H1 (cell line): ENCODE data around the gene CHRNA9. TPM values are rescaled to one million over a fixed set of nuclear protein-coding genes. Genes with fewer than 3 reads are reported as not detected.

ENCODE experiments used
- CTCF ChIA-PET: fragments of 300-600 bp; sonication (Branson Sonifier 250); formaldehyde crosslinking; loops from one replicate; lab custom pipeline; 2021; ENCODE audit not compliant: partially characterized antibody; lab: Charles Lee
- POLR2A ChIA-PET: fragments of 300-600 bp; sonication (Branson Sonifier 250); formaldehyde crosslinking; loops from one replicate; lab custom pipeline; 2021; ENCODE audit warnings: inconsistent platforms; ENCODE audit not compliant: partially characterized antibody; lab: Charles Lee
- DNase-seq, 2 experiments: peaks; one replicate each; pipeline versions ENCODE4 v3.0.0 to v3.0.0-alpha.2; 2010 to 2022; ENCODE audit warnings: low spot score in 2 of 2, low read depth in 1 of 2, mixed read lengths in 1 of 2
- FAIRE-seq: peaks from 2 replicates; lab custom pipeline; 2011; peaks lifted over from hg19 to GRCh38; lab: Jason Lieb, UNC
- H2AFZ ChIP-seq: 2 replicates; pipeline ENCODE4 v1.8.1; 2012; ENCODE audit warnings: low read length, inconsistent platforms
- H2AK5ac ChIP-seq: 2 replicates; pipeline ENCODE4 v1.6.1; 2013; ENCODE audit warnings: low read depth, low read length
- H2BK120ac ChIP-seq: replicated peaks from 2 replicates; pipeline ENCODE3; 2013; ENCODE audit warnings: low read depth, low read length, inconsistent platforms
- H2BK12ac ChIP-seq: 2 replicates; pipeline ENCODE4 v1.6.1; 2013; ENCODE audit warnings: low read depth, low read length
- H2BK15ac ChIP-seq: 2 replicates; pipeline ENCODE4 v1.6.1; 2013; ENCODE audit warnings: low read length
- H2BK20ac ChIP-seq: 2 replicates; pipeline ENCODE4 v1.6.1; 2013; ENCODE audit warnings: low read length
- H2BK5ac ChIP-seq: 2 replicates; pipeline ENCODE4 v1.6.1; 2013; ENCODE audit warnings: low read depth, low read length
- H3K14ac ChIP-seq: 2 replicates; pipeline ENCODE4 v1.6.1; 2013; ENCODE audit warnings: inconsistent platforms; ENCODE audit not compliant: insufficient read length
- H3K18ac ChIP-seq: 2 replicates; pipeline ENCODE4 v1.6.1; 2013; ENCODE audit warnings: low read length; ENCODE audit errors: extremely low read depth
- H3K23ac ChIP-seq: 2 replicates; pipeline ENCODE4 v1.6.1; 2013; ENCODE audit warnings: inconsistent platforms; ENCODE audit not compliant: insufficient read length
- H3K23me2 ChIP-seq: 2 replicates; pipeline ENCODE4 v1.6.1; 2013; ENCODE audit warnings: low read depth, low read length
- H3K27ac ChIP-seq: 2 replicates; pipeline ENCODE4 v1.6.1; 2011; ENCODE audit warnings: low read depth, low read length, inconsistent platforms
- H3K27me3 ChIP-seq, 4 experiments: replicated peaks in 1 of 4; 1 replicate in 1 of 4; 2 replicates in 3 of 4; pipeline versions ENCODE4 v1.6.1 to v1.8.1; 2011 to 2013; ENCODE audit warnings: low read length in 3 of 4, mild to moderate bottlenecking in 3 of 4, inconsistent platforms in 2 of 4, mixed read lengths in 2 of 4, moderate library complexity in 1 of 4; ENCODE audit not compliant: control insufficient read depth in 3 of 4, insufficient read depth in 3 of 4; ENCODE audit errors: extremely low read depth in 1 of 4
- H3K36me3 ChIP-seq, 4 experiments: 2 replicates each; pipeline versions ENCODE4 v1.6.1 to v1.8.1; 2011 to 2013; ENCODE audit warnings: mild to moderate bottlenecking in 4 of 4, low read length in 3 of 4, moderate library complexity in 2 of 4, control low read depth in 1 of 4, inconsistent platforms in 1 of 4; ENCODE audit not compliant: insufficient read depth in 4 of 4, control insufficient read depth in 2 of 4
- H3K4ac ChIP-seq: replicated peaks from 2 replicates; pipeline ENCODE3; 2013; ENCODE audit warnings: low read length, low read depth, mixed read lengths, inconsistent platforms; ENCODE audit not compliant: insufficient read length
- H3K4me1 ChIP-seq, 4 experiments: replicated peaks in 1 of 4; 1 replicate in 1 of 4; 2 replicates in 3 of 4; pipeline versions ENCODE4 v1.6.1 to v1.8.1; 2011 to 2013; ENCODE audit warnings: low read length in 3 of 4, inconsistent platforms in 2 of 4, mixed read lengths in 1 of 4; ENCODE audit not compliant: insufficient read depth in 4 of 4, control insufficient read depth in 3 of 4
- H3K4me2 ChIP-seq, 2 experiments: 2 replicates each; pipeline versions ENCODE4 v1.6.1 to v1.8.1; 2011 to 2013; ENCODE audit warnings: low read depth in 2 of 2, low read length in 2 of 2, control low read depth in 1 of 2, inconsistent platforms in 1 of 2, mild to moderate bottlenecking in 1 of 2; ENCODE audit not compliant: insufficient read depth in 1 of 2
- H3K4me3 ChIP-seq, 4 experiments: fragments of 200-600, 300-600 bp in 1 of 4; sonication (generic), shearing (Covaris generic), sonication (Bioruptor Twin) in 1 of 4; 2 replicates each; pipeline versions ENCODE4 v1.5.1 to v1.8.1; 2011 to 2016; ENCODE audit warnings: low read length in 4 of 4, low read depth in 3 of 4, control low read depth in 2 of 4, inconsistent platforms in 2 of 4, mild to moderate bottlenecking in 2 of 4, mixed read lengths in 1 of 4, moderate library complexity in 1 of 4; ENCODE audit not compliant: insufficient read depth in 2 of 4; ENCODE audit errors: extremely low read depth in 1 of 4
- H3K56ac ChIP-seq: replicated peaks from 2 replicates; pipeline ENCODE3; 2013; ENCODE audit warnings: low read depth, mild to moderate bottlenecking, mixed read lengths, low read length, inconsistent platforms; ENCODE audit not compliant: insufficient read length
- H3K79me1 ChIP-seq: 2 replicates; pipeline ENCODE4 v1.6.1; 2013; ENCODE audit warnings: low read depth, low read length, control low read depth
- H3K79me2 ChIP-seq, 2 experiments: 2 replicates each; pipeline versions ENCODE4 v1.6.1 to v1.8.1; 2012 to 2013; ENCODE audit warnings: low read length in 2 of 2, mild to moderate bottlenecking in 2 of 2, inconsistent platforms in 1 of 2; ENCODE audit not compliant: insufficient read depth in 2 of 2, control insufficient read depth in 1 of 2
- H3K9ac ChIP-seq, 4 experiments: replicated peaks in 1 of 4; 1 replicate in 1 of 4; 2 replicates in 3 of 4; pipeline versions ENCODE4 v1.6.1 to v1.8.1; 2011 to 2013; ENCODE audit warnings: low read depth in 3 of 4, low read length in 3 of 4, control low read depth in 2 of 4, mild to moderate bottlenecking in 2 of 4, moderate library complexity in 2 of 4, inconsistent platforms in 1 of 4; ENCODE audit errors: extremely low read depth in 1 of 4
- H3K9me3 ChIP-seq, 2 experiments: 2 replicates each; pipeline versions ENCODE4 v1.6.1 to v1.8.1; 2012 to 2013; ENCODE audit warnings: mild to moderate bottlenecking in 2 of 2, moderate library complexity in 2 of 2, control low read depth in 1 of 2, inconsistent platforms in 1 of 2, low read depth in 1 of 2, low read length in 1 of 2, mixed read lengths in 1 of 2; ENCODE audit not compliant: insufficient read depth in 2 of 2
- H4K20me1 ChIP-seq, 2 experiments: replicated peaks in 1 of 2; 2 replicates each; pipeline versions ENCODE3 to v1.8.1; 2011 to 2013; ENCODE audit warnings: inconsistent platforms in 2 of 2, low read length in 2 of 2, mild to moderate bottlenecking in 1 of 2; ENCODE audit not compliant: insufficient read depth in 2 of 2, control insufficient read depth in 1 of 2
- H4K5ac ChIP-seq: 2 replicates; pipeline ENCODE4 v1.6.1; 2013; ENCODE audit warnings: low read length, low read depth, mixed read lengths, inconsistent platforms; ENCODE audit not compliant: insufficient read length
- H4K8ac ChIP-seq: 2 replicates; pipeline ENCODE4 v1.8.0; 2013; ENCODE audit warnings: mild to moderate bottlenecking, moderate library complexity, low read length, inconsistent platforms; ENCODE audit not compliant: insufficient read depth; ENCODE audit errors: extremely low read depth
- H4K91ac ChIP-seq: replicated peaks from 2 replicates; pipeline ENCODE3; 2013; ENCODE audit warnings: low read length, mixed read lengths, inconsistent platforms; ENCODE audit not compliant: insufficient read length
- ATF3 ChIP-seq: IDR thresholded peaks from 2 replicates; pipeline ENCODE4 v1.6.1; 2011; ENCODE audit warnings: low read depth, mild to moderate bottlenecking, low read length; ENCODE audit not compliant: insufficient read depth
- CBX5 ChIP-seq: fragments of 300-800, 300-1000 bp; sonication (generic); IDR thresholded peaks from 2 replicates; pipeline ENCODE4 v1.7.1; 2016; ENCODE audit warnings: antibody characterized with exemption, low read length, low read depth
- CHD2 ChIP-seq: IDR thresholded peaks from 2 replicates; pipeline ENCODE4 v1.6.1; 2012; ENCODE audit warnings: low read length, improper control_type of control experiment
- CREB1 ChIP-seq: IDR thresholded peaks from 2 replicates; pipeline ENCODE4 v1.6.1; 2012; ENCODE audit warnings: inconsistent platforms
- E2F6 ChIP-seq: IDR thresholded peaks from 2 replicates; pipeline ENCODE4 v1.6.1; 2012; ENCODE audit warnings: inconsistent platforms
- FOSL1 ChIP-seq: IDR thresholded peaks from 2 replicates; pipeline ENCODE4 v1.6.1; 2011; ENCODE audit warnings: mild to moderate bottlenecking, low read depth, low read length, moderate library complexity; ENCODE audit not compliant: insufficient read depth
- HDAC6 ChIP-seq: IDR thresholded peaks from one replicate; pipeline ENCODE4 v1.7.1; 2012; ENCODE audit warnings: low read depth, mild to moderate bottlenecking, inconsistent platforms, low read length, moderate library complexity
- RFX5 ChIP-seq: IDR thresholded peaks from 2 replicates; pipeline ENCODE4 v1.6.1; 2011; ENCODE audit warnings: low read depth, low read length, improper control_type of control experiment, borderline replicate concordance
- SAP30 ChIP-seq: fragments of 300-600 bp; sonication (generic); IDR thresholded peaks from 2 replicates; pipeline ENCODE4 v1.7.1; 2012; ENCODE audit warnings: low read length, moderate library complexity, mild to moderate bottlenecking, inconsistent platforms; ENCODE audit not compliant: insufficient read depth, insufficient replicate concordance
- SIRT6 ChIP-seq: IDR thresholded peaks from one replicate; pipeline ENCODE4 v1.7.1; 2012; ENCODE audit warnings: low read length, inconsistent platforms
- SIX5 ChIP-seq: IDR thresholded peaks from 2 replicates; pipeline ENCODE4 v1.6.1; 2011; ENCODE audit warnings: mild to moderate bottlenecking, low read depth, low read length
- SP4 ChIP-seq: IDR thresholded peaks from 2 replicates; pipeline ENCODE4 v1.6.1; 2012; ENCODE audit warnings: low read length, inconsistent platforms
- TCF12 ChIP-seq: IDR thresholded peaks from 2 replicates; pipeline ENCODE4 v1.6.1; 2011; ENCODE audit warnings: low read depth, mild to moderate bottlenecking, low read length
- WGBS, 2 experiments: shearing (Covaris generic) in 1 of 2; methylation state at CpG; one replicate each; pipeline versions ENCODE4 v1.1.6 to v1.1.7; 2013 to 2015; ENCODE audit warnings: low lambda C conversion rate in 2 of 2, mixed read lengths in 2 of 2, inconsistent platforms in 1 of 2, low coverage in 1 of 2, missing lambda C conversion rate in 1 of 2; ENCODE audit not compliant: insufficient replicate concordance in 2 of 2, insufficient coverage in 1 of 2, insufficient read length in 1 of 2; ENCODE audit errors: extremely low coverage in 1 of 2, missing lambda C conversion rate in 1 of 2; 5-methylcytosine and 5-hydroxymethylcytosine counted together
- polyA plus RNA-seq, 7 experiments: library from polyadenylated mRNA; depleted of rRNA in 3 of 7; stranded (reverse) in 5 of 7; unstranded in 2 of 7; fragments of >200 nt in 5 of 7; fragments of 200-250 nt in 2 of 7; gene quantifications; 1 replicate in 5 of 7; 2 replicates in 1 of 7; 4 replicates in 1 of 7; pipeline versions ENCODE4 v1.2.1 to v1.2.3, GENCODE V29; 2011 to 2013; ENCODE audit warnings: missing spikeins in 2 of 7, mixed read lengths in 2 of 7
- total RNA-seq: library from RNA; stranded (reverse); fragmentation: NEBNext Ultra II Directional; extraction: Animal tissue kit (Norgen Biotek cat#: 25700); gene quantifications from 2 replicates; pipeline ENCODE4 v1.2.1, GENCODE V29; 2021

Gene CHRNA9
- total and polyA plus RNA-seq, 2 of the 8 experiments (the other 6 are each of a cell fraction or from before 2014, with no cell fraction given) = 1.4 to 3.3 TPM

- H3K4me3 ChIP-seq = no peak overlapping the region
- no peaks in the 10 kb centered on the region for H3K36me3 ChIP-seq
- DNase-seq (no peak), FAIRE-seq (no peak)
- H2BK15ac ChIP-seq = no peak overlapping the region
- H3K56ac ChIP-seq = no peak overlapping the region
- no peak overlapping the region for H3K4ac ChIP-seq
- H4K8ac ChIP-seq = no peak overlapping the region
- H3K79me2 ChIP-seq = no peaks in the 10 kb centered on the region
- H2BK120ac ChIP-seq = no peak overlapping the region
- H4K20me1 ChIP-seq = no peaks in the 10 kb centered on the region
- peak overlapping the region; percentile 56; the same call in 1 of the 2 replicates for H2BK20ac ChIP-seq
- H3K27ac ChIP-seq = no peak overlapping the region
- H2BK12ac ChIP-seq = peak overlapping the region; percentile 64
- no peak overlapping the region for H4K5ac ChIP-seq
- peak overlapping the region; percentile 14 for H2AFZ ChIP-seq
- no peak overlapping the region for H3K23ac ChIP-seq
- peaks cover 0 to 1% (median 0%) of the 10 kb centered on the region in 4 experiments; a peak in 1 of 7 replicates for H3K27me3 ChIP-seq
- H3K23me2 ChIP-seq = no peaks in the 10 kb centered on the region
- 0 out of 2 replicates have a peak overlapping the region, but pooled peaks have one; percentile 15 for H3K18ac ChIP-seq
- H3K9me3 ChIP-seq = no peaks in the 10 kb centered on the region
- H3K79me1 ChIP-seq = no peaks in the 10 kb centered on the region
- 0 out of 2 replicates have a peak overlapping the region, but pooled peaks have one; percentile 25 for H2AK5ac ChIP-seq
- no peak overlapping the region for H4K91ac ChIP-seq
- peaks cover 7 to 26% (median 16%) of the 10 kb centered on the region in 4 experiments; a peak in 6 of 7 replicates for H3K4me1 ChIP-seq
- CTCF ChIA-PET = interaction anchor here (0.6 to 4.5 kb wide), 3 partner anchors 9 to 122 kb away, joined by 3 to 39 read pairs (median 8); no protein-coding TSS in a partner anchor
- POLR2A ChIA-PET = interaction anchor here (0.6 kb wide), 1 partner anchor 178 kb away, joined by 3 read pairs; no protein-coding TSS in a partner anchor
- no peak overlapping the region for H3K4me2 ChIP-seq
- 85% methylated on average over 11 of the region's 11 CpGs; no CpG with 5 or more reads in 1 of the 2 experiments for WGBS, 2 experiments
- no peak overlapping the region for H3K9ac ChIP-seq
- no peak overlapping the region for H3K14ac ChIP-seq
- H2BK5ac ChIP-seq = peak overlapping the region; percentile 46; the same call in 1 of the 2 replicates
- TF ChIP-seq E2F6 (no peak), CBX5 (no peak), RFX5 (no peak), SAP30 (no peak), SIRT6 (no peak), SIX5 (no peak), HDAC6 (no peak), TCF12 (no peak), ATF3 (no peak), CHD2 (no peak), SP4 (no peak), CREB1 (no peak), FOSL1 (no peak)
These were observed 23.3 kb upstream of the CHRNA9 start for GRCh38 chr4:40311811-40312346.
